ENCODE measurements around the gene CELA1. TPM values are rescaled to one million over a fixed set of nuclear protein-coding genes. Genes with fewer than 3 reads are reported as not detected.
"Not testable (repeated sequence)": the region's sequence is repeated elsewhere in the genome, so short reads cannot be mapped to it uniquely, and the experiment has no call there.

CELA1 gene
- total and polyA plus RNA-seq, 2 of the 13 experiments (the other 11 are each of a cell fraction or from before 2014, with no cell fraction given): not detected

DNA sequence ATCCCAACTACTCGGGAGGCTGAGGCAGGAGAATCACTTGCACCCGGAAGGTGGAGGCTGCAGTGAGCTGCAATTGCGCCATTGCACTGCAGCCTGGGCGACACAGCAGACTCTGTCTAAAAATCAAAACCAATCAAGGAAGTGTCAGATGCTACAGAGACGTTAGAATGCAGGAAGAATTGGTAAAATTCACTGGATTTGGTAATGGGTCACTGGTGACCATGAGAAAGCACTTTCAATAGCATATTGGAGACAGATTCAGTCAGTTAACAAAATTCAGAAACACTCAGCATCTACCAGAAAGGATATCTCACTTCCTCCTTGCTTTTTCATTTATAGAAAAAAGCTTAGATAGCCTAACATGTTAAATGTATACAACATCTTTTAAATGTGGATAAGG, 40.0 kb downstream of the CELA1 start (continued):
- TF ChIP-seq, protein P1, sequence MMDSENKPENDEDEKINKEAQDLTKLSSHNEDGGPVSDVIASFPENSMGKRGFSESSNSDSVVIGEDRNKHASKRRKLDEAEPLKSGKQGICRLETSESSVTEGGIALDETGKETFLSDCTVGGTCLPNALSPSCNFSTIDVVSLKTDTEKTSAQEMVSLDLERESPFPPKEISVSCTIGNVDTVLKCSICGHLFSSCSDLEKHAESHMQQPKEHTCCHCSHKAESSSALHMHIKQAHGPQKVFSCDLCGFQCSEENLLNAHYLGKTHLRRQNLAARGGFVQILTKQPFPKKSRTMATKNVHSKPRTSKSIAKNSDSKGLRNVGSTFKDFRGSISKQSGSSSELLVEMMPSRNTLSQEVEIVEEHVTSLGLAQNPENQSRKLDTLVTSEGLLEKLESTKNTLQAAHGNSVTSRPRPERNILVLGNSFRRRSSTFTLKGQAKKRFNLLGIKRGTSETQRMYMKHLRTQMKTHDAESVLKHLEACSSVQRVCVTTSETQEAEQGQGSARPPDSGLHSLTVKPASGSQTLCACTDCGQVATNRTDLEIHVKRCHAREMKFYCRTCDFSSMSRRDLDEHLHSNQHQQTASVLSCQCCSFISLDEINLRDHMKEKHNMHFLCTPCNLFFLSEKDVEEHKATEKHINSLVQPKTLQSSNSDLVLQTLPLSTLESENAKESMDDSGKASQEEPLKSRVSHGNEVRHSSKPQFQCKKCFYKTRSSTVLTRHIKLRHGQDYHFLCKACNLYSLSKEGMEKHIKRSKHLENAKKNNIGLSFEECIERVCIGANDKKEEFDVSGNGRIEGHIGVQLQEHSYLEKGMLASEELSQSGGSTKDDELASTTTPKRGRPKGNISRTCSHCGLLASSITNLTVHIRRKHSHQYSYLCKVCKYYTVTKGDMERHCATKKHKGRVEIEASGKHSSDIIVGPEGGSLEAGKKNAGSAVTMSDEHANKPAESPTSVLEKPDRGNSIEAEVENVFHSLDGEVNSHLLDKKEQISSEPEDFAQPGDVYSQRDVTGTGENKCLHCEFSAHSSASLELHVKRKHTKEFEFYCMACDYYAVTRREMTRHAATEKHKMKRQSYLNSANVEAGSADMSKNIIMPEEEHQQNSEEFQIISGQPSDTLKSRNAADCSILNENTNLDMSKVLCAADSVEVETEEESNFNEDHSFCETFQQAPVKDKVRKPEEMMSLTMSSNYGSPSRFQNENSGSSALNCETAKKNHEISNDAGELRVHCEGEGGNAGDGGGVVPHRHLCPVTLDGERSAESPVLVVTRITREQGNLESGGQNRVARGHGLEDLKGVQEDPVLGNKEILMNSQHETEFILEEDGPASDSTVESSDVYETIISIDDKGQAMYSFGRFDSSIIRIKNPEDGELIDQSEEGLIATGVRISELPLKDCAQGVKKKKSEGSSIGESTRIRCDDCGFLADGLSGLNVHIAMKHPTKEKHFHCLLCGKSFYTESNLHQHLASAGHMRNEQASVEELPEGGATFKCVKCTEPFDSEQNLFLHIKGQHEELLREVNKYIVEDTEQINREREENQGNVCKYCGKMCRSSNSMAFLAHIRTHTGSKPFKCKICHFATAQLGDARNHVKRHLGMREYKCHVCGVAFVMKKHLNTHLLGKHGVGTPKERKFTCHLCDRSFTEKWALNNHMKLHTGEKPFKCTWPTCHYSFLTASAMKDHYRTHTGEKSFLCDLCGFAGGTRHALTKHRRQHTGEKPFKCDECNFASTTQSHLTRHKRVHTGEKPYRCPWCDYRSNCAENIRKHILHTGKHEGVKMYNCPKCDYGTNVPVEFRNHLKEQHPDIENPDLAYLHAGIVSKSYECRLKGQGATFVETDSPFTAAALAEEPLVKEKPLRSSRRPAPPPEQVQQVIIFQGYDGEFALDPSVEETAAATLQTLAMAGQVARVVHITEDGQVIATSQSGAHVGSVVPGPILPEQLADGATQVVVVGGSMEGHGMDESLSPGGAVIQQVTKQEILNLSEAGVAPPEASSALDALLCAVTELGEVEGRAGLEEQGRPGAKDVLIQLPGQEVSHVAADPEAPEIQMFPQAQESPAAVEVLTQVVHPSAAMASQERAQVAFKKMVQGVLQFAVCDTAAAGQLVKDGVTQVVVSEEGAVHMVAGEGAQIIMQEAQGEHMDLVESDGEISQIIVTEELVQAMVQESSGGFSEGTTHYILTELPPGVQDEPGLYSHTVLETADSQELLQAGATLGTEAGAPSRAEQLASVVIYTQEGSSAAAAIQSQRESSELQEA (CRISPR knock-in tag; IDR thresholded peaks at IDR 0.05; ENCODE audit: not compliant biosample characterization): no peak

DNA sequence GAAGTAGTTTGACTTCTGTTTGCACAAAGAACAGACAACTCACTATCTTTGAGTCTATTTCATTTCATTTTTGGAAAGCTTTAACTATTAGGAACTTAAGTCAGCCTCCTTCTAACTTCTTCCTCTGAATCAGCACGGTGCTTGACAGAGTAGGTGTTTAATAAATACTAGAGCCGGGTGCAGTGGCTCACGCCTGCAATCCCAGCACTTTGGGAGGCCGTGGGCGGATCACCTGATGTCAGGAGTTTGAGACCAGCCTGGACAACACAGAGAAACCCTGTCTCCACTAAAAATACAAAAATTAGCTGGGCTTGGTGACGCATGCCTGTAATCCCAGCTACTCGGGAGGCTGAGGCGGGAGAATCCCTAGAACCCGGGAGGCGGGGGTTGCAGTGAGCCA, 45.7 kb downstream of the CELA1 start:
- BruUV-seq (replicated peaks); H3K36me3 ChIP-seq (replicated peaks in 1 of 2; ENCODE audit: control insufficient read depth in 1 of 2, insufficient read depth in 2 of 2, low read length in 2 of 2); H3K4me1 ChIP-seq (ENCODE audit: insufficient read depth, low read length); FAIRE-seq; H3K9me3 ChIP-seq (ENCODE audit: low read length); H3K27me3 ChIP-seq (ENCODE audit: control insufficient read depth in 1 of 2, insufficient read depth in 2 of 2, low read length in 2 of 2); H3K4me3 ChIP-seq (replicated peaks in 1 of 3; ENCODE audit: insufficient read depth in 1 of 3, low read depth in 2 of 3, low read length in 3 of 3); intact Hi-C loops (cut with micrococcal nuclease; ENCODE audit: unreplicated experiment); CTCF ChIA-PET (ENCODE audit: low intra/inter-chr PET ratio, low total read pairs); H4K20me1 ChIP-seq (ENCODE audit: insufficient read depth, low read length); POLR2A ChIA-PET; H3K9ac ChIP-seq (ENCODE audit: insufficient read depth, low read depth, low read length); H3K79me2 ChIP-seq (ENCODE audit: insufficient read depth, low read length); H3K4me2 ChIP-seq (ENCODE audit: low read depth, low read length); ATAC-seq; DNase-seq (ENCODE audit: low spot score); H2AFZ ChIP-seq (ENCODE audit: low read length); H3K27ac ChIP-seq (ENCODE audit: extremely low read length, insufficient read depth, low read length); in situ Hi-C loops (cut with HindIII; ENCODE audit: extremely low pct_ligation_motif_present, low pct_unique_long_range_greater_than_20kb): not testable (repeated sequence)
- 52% methylated on average over 10 of the region's 10 CpGs for WGBS (ENCODE audit: low lambda C conversion rate)

Measured in HepG2 (cell line).